CD4-positive, CD25-positive, alpha-beta regulatory T cell (primary cell): ENCODE measurements around the gene CCDC40. TPM values are rescaled to one million over a fixed set of nuclear protein-coding genes. Genes with fewer than 3 reads are reported as not detected.

Experiments used
- ATAC-seq, 2 donors: fragments of 150-1000 bp; cut with Tn5 transposase; one replicate each; pipeline ENCODE4 v1.10.0; 2021; ENCODE audit warnings: low read depth in 2 of 2, moderate number of reproducible peaks in 2 of 2, moderate library complexity in 1 of 2
- DNase-seq, 3 donors: peaks; one replicate each; pipeline versions ENCODE4 v3.0.0 to v3.0.0-alpha.2; 2012 to 2022; ENCODE audit warnings: mixed read lengths in 1 of 3
- H3K27ac ChIP-seq: one replicate; pipeline ENCODE4 v1.7.0; 2013; ENCODE audit warnings: mild to moderate bottlenecking, low read length; ENCODE audit not compliant: insufficient read depth, poor library complexity, severe bottlenecking
- H3K27me3 ChIP-seq: one replicate; pipeline ENCODE4 v1.7.0; 2013; ENCODE audit warnings: low read length; ENCODE audit not compliant: control insufficient read depth, insufficient read depth
- H3K36me3 ChIP-seq: one replicate; pipeline ENCODE4 v1.7.0; 2013; ENCODE audit warnings: mild to moderate bottlenecking, low read length, moderate library complexity; ENCODE audit not compliant: control insufficient read depth, insufficient read depth
- H3K4me1 ChIP-seq: 2 replicates; pipeline ENCODE4 v1.7.0; 2013; ENCODE audit warnings: mild to moderate bottlenecking, low read length; ENCODE audit not compliant: insufficient read depth, control insufficient read depth, poor library complexity, severe bottlenecking
- H3K4me3 ChIP-seq: one replicate; pipeline ENCODE4 v1.7.0; 2013; ENCODE audit warnings: low read depth, mild to moderate bottlenecking, low read length, moderate library complexity
- H3K9me3 ChIP-seq, 2 experiments: 1 replicate in 1 of 2; 2 replicates in 1 of 2; pipeline ENCODE4 v1.7.0; 2013; ENCODE audit warnings: low read length in 2 of 2, mild to moderate bottlenecking in 1 of 2, moderate library complexity in 1 of 2; ENCODE audit not compliant: control insufficient read depth in 2 of 2
- H3K27ac Mint-ChIP-seq, 3 donors: one replicate each; pipeline ENCODE4 v1.8.0; 2020 to 2022; ENCODE audit warnings: mild to moderate bottlenecking in 3 of 3, mixed read lengths in 3 of 3, moderate library complexity in 2 of 3
- H3K27me3 Mint-ChIP-seq: one replicate; pipeline ENCODE4 v1.8.0; 2022; ENCODE audit warnings: mild to moderate bottlenecking, mixed read lengths
- H3K36me3 Mint-ChIP-seq: one replicate; pipeline ENCODE4 v1.8.0; 2020; ENCODE audit warnings: mixed read lengths
- H3K4me1 Mint-ChIP-seq, 4 donors: one replicate each; pipeline ENCODE4 v1.8.0; 2020 to 2022; ENCODE audit warnings: mixed read lengths in 4 of 4, mild to moderate bottlenecking in 1 of 4
- H3K4me3 Mint-ChIP-seq, 4 donors: one replicate each; pipeline ENCODE4 v1.8.0; 2020 to 2022; ENCODE audit warnings: mild to moderate bottlenecking in 4 of 4, mixed read lengths in 4 of 4, moderate library complexity in 3 of 4
- H3K9me3 Mint-ChIP-seq, 7 donors: one replicate each; pipeline ENCODE4 v1.8.0; 2020 to 2022; ENCODE audit warnings: mixed read lengths in 7 of 7, mild to moderate bottlenecking in 3 of 7, moderate library complexity in 2 of 7
- polyA plus RNA-seq, 4 donors: library from polyadenylated mRNA; unstranded; fragments of 300-500 nt; fragmentation: Illumina TruSeq; gene quantifications; one replicate each; pipeline ENCODE4 v1.2.3, GENCODE V29; 2021
- total RNA-seq: library from RNA; stranded (reverse); gene quantifications from one replicate; pipeline ENCODE4 v1.2.3, GENCODE V29; 2022

The CCDC40 gene
- total and polyA plus RNA-seq, 5 donors from 2014 or later: 0.32 TPM; not detected in 4

DNA sequence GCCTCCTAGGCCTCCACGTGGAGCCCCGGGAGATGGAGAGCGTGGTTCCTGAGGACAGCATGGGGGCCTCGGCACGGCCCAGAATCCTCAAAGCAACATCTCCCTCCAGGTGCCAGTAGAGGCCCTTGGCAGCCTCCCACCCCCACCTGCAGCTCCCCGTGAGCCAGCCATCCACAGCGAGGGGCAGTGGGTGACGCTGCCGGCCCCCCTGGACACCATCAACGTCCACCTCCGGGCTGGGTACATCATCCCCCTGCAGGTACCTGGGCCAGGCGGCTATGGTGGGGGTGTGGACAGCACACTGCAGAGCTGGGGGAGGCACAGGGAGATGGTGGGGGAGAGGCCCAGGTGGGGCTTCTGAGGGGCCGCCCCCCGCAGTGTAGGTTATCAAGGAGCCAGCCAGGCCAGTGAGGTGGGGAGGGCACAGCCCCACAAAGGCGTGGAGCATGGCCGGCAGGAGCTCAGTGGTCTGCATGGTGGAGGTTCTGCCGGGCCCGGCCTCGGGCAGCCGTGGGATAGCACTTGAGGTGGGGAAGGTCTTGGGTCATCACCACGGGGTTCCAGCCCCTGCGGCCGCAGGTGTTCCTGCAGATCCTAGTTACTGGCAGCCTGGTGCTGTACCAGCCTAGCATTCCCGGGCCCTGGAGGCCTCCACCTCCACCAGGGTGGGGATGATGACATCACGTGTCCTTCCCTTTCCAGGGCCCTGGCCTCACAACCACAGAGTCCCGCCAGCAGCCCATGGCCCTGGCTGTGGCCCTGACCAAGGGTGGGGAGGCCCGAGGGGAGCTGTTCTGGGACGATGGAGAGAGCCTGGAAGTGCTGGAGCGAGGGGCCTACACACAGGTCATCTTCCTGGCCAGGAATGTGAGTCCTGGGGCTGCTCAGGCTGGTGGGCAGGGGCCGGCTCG is 81.3 kb downstream of the CCDC40 start:
- H3K36me3 ChIP-seq: no peaks in the 10 kb centered on the region
- no peaks in the 10 kb centered on the region for H3K4me1 ChIP-seq
- ATAC-seq (no peak), DNase-seq (no peak)
- Mint-ChIP-seq H3K36me3 (peaks cover 7% of the 10 kb centered on the region), H3K27ac (no peak overlapping the region), H3K4me3 (no peak overlapping the region), H3K4me1 (no peaks in the 10 kb centered on the region), H3K27me3 (no peaks in the 10 kb centered on the region), H3K9me3 (peaks cover 0 to 7% (median 0%) of the 10 kb centered on the region in 7 donors)
- no peaks in the 10 kb centered on the region for H3K27me3 ChIP-seq
- no peak overlapping the region for H3K4me3 ChIP-seq
- no peaks in the 10 kb centered on the region for H3K9me3 ChIP-seq
- H3K27ac ChIP-seq: no peak overlapping the region

DNA sequence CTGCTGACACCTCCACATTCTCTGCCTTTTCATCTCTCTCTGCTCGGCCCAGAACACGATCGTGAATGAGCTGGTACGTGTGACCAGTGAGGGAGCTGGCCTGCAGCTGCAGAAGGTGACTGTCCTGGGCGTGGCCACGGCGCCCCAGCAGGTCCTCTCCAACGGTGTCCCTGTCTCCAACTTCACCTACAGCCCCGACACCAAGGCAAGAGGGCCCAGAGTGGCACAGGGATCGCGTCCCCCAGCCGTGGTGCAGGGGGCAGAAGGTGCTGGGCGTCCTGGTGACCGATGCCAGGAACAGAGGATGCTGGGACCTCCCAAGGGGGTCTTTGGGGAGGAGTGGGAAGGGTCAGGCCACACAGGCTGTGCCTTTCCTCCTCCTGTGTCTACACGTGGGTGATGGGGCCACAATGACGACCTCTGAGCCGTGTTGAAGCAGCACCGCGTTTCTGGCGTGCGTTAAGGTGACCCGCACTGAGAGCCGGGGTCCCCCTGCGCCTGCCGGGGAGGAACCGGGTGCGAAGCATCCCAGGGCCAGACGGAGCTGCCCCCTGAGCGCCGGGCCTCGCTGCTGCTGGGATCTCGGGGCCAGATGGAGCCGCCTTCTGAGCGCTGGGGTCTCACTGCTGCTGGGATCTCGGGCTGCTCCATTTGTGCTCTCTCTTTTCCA is 82.3 kb downstream of the CCDC40 start:
- Histone ChIP-seq H3K27me3 (no peaks in the 10 kb centered on the region), H3K4me3 (no peak overlapping the region), H3K9me3 (no peaks in the 10 kb centered on the region), H3K4me1 (no peaks in the 10 kb centered on the region), H3K36me3 (no peaks in the 10 kb centered on the region), H3K27ac (no peak overlapping the region)
- ATAC-seq (no peak), DNase-seq (no peak)
- Mint-ChIP-seq H3K36me3 (peaks cover 7% of the 10 kb centered on the region), H3K4me3 (no peak overlapping the region), H3K27ac (no peak overlapping the region), H3K9me3 (peaks cover 0 to 7% (median 0%) of the 10 kb centered on the region in 7 donors), H3K27me3 (no peaks in the 10 kb centered on the region), H3K4me1 (no peaks in the 10 kb centered on the region)

DNA sequence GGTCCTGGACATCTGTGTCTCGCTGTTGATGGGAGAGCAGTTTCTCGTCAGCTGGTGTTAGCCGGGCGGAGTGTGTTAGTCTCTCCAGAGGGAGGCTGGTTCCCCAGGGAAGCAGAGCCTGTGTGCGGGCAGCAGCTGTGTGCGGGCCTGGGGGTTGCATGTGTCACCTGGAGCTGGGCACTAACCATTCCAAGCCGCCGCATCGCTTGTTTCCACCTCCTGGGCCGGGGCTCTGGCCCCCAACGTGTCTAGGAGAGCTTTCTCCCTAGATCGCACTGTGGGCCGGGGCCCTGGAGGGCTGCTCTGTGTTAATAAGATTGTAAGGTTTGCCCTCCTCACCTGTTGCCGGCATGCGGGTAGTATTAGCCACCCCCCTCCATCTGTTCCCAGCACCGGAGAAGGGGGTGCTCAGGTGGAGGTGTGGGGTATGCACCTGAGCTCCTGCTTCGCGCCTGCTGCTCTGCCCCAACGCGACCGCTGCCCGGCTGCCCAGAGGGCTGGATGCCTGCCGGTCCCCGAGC is 82.9 kb downstream of the CCDC40 start:
- no peaks in the 10 kb centered on the region for H3K27me3 Mint-ChIP-seq
- H3K4me1 Mint-ChIP-seq: no peaks in the 10 kb centered on the region
- H3K4me3 Mint-ChIP-seq: no peak overlapping the region
- Histone ChIP-seq H3K4me1 (no peaks in the 10 kb centered on the region), H3K27me3 (no peaks in the 10 kb centered on the region), H3K27ac (no peak overlapping the region), H3K36me3 (no peaks in the 10 kb centered on the region), H3K9me3 (no peaks in the 10 kb centered on the region), H3K4me3 (no peak overlapping the region)
- no peak for ATAC-seq
- DNase-seq: no peak
- H3K9me3 Mint-ChIP-seq: peaks cover 0 to 7% (median 0%) of the 10 kb centered on the region in 7 donors
- H3K36me3 Mint-ChIP-seq: peaks cover 7% of the 10 kb centered on the region
- no peak overlapping the region for H3K27ac Mint-ChIP-seq

DNA sequence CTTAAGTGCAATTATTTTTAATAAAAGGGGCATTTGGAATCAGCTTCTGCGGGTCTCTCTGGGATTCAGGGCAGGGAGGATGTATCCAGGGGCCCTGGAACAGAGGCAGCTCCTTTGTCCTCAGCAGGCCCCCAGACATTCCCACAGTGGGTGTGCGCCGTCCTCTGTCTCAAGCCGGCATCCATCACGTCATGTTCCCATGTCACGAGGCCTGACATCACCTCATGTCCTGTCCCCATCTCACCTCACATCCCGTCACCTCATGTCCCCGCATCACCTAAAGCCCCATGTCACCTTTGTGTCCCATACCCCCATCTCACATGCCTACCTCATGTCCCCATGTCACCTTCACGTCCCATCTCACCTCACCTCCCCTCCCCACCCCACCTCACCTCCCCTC is 83.4 kb downstream of the CCDC40 start:
- no peak for ATAC-seq
- no peaks in the 10 kb centered on the region for H3K9me3 ChIP-seq
- no peak overlapping the region for H3K4me3 ChIP-seq
- no peaks in the 10 kb centered on the region for H3K36me3 ChIP-seq
- peaks cover 0 to 7% (median 0%) of the 10 kb centered on the region in 7 donors for H3K9me3 Mint-ChIP-seq
- no peak for DNase-seq
- no peaks in the 10 kb centered on the region for H3K4me1 Mint-ChIP-seq
- no peak overlapping the region for H3K27ac Mint-ChIP-seq
- H3K36me3 Mint-ChIP-seq: peaks cover 7% of the 10 kb centered on the region
- H3K4me1 ChIP-seq: no peaks in the 10 kb centered on the region
- H3K27me3 ChIP-seq: no peaks in the 10 kb centered on the region
- no peak overlapping the region for H3K27ac ChIP-seq
- no peaks in the 10 kb centered on the region for H3K27me3 Mint-ChIP-seq
- H3K4me3 Mint-ChIP-seq: no peak overlapping the region

DNA sequence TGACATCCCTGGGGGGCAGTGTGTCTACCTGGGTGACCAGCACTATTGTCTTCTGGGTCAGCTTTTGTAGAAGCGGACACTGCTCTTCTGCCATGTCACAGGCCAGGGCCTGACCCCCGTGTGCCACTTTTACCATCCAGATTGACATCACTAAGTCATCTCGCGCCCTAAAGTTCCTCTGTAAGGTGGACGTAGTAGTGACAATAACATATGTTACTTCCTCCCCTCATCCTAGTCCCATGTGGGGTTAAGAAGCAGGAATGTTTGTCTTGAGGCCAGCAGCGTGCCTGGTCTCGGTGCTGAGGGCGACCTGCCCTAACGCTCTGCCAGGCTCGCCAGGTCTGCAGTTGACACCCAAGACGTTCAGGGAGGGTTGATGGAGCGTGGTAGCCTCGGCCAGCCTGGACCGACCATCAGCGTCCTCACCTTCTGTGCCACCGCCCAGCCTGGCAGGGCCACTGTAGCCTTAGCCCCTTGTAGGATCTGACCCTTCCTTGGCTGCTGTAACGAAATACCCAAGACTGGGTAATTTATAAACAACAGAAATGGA is 85.7 kb downstream of the CCDC40 start:
- H3K36me3 ChIP-seq: no peaks in the 10 kb centered on the region
- H3K27ac Mint-ChIP-seq: no peak overlapping the region
- no peaks in the 10 kb centered on the region for H3K9me3 Mint-ChIP-seq
- peaks cover 6% of the 10 kb centered on the region for H3K27me3 Mint-ChIP-seq
- no peak overlapping the region for H3K4me3 Mint-ChIP-seq
- ATAC-seq: no peak
- no peaks in the 10 kb centered on the region for H3K36me3 Mint-ChIP-seq
- no peaks in the 10 kb centered on the region for H3K4me1 ChIP-seq
- DNase-seq: no peak
- no peaks in the 10 kb centered on the region for H3K27me3 ChIP-seq
- no peak overlapping the region for H3K4me3 ChIP-seq
- H3K9me3 ChIP-seq: no peaks in the 10 kb centered on the region
- H3K27ac ChIP-seq: no peak overlapping the region
- H3K4me1 Mint-ChIP-seq: peaks cover 0 to 4% (median 0%) of the 10 kb centered on the region in 4 donors

DNA sequence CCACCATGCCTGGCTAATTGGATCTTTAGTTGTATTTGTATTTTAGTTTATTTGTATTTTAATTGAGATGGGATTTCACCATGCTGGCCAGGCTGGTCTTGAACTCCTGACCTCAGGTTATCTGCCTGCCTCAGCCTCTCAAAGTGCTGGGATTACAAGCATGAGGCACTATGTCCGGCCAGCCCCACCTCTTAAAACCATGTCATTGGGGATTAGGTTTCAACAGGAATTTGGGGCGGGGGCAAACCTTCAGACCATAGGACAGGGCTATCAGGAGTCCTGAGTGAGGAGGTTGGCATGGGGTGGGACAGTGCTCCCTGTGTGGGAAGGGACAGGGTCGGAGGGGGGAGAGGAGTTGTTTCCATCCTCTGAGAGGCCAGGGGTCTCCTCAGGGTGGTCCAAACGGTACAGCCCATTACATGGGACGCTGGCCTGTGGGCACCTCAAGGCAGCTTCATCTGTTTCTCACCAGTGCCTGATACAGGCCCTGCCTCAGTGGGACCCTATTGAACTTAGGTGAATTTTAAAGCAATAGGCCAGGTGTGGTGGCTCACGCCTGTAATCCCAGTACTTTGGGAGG is 86.6 kb downstream of the CCDC40 start:
- Histone ChIP-seq H3K36me3 (no peaks in the 10 kb centered on the region), H3K4me1 (no peaks in the 10 kb centered on the region), H3K27ac (no peak overlapping the region), H3K4me3 (no peak overlapping the region), H3K9me3 (no peaks in the 10 kb centered on the region), H3K27me3 (no peaks in the 10 kb centered on the region)
- ATAC-seq (no peak), DNase-seq (no peak)
- Mint-ChIP-seq H3K36me3 (no peaks in the 10 kb centered on the region), H3K4me1 (peaks cover 0 to 4% (median 0%) of the 10 kb centered on the region in 4 donors), H3K4me3 (no peak overlapping the region), H3K27ac (no peak overlapping the region), H3K9me3 (no peaks in the 10 kb centered on the region), H3K27me3 (peaks cover 9% of the 10 kb centered on the region)

DNA sequence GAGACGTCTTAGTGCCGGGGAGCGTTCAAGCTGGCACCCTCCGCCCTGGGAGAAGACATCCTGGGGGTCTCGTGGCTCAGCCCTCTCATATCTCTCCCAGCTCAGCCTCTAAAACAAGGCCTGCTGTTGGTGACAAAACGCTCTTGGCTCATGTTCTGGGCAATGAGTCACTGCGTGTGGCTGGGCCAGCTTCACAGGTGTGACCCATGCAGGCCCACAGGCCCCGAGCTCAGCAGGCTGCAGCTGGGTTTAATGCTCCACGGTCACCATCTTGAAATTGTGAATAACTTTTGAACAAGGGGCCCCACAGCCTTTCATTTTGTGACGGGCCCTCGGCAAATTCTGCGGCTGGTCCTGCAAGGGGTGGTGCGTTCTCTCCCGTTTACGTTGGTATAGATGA is 87.3 kb downstream of the CCDC40 start:
- Histone ChIP-seq H3K4me1 (no peaks in the 10 kb centered on the region), H3K9me3 (no peaks in the 10 kb centered on the region), H3K36me3 (no peaks in the 10 kb centered on the region), H3K27ac (no peak overlapping the region), H3K27me3 (peaks cover 3% of the 10 kb centered on the region), H3K4me3 (no peak overlapping the region)
- Mint-ChIP-seq H3K9me3 (no peaks in the 10 kb centered on the region), H3K4me1 (peaks cover 0 to 4% (median 0%) of the 10 kb centered on the region in 4 donors), H3K4me3 (no peak overlapping the region), H3K36me3 (no peaks in the 10 kb centered on the region), H3K27me3 (peaks cover 13% of the 10 kb centered on the region), H3K27ac (no peak overlapping the region)
- DNase-seq: no peak
- ATAC-seq: no peak
